K562 (cell line): ENCODE results near the gene OST4. TPM values are rescaled to one million over a fixed set of nuclear protein-coding genes. Genes with fewer than 3 reads are reported as not detected.

Experiments
- ATAC-seq: fragments of 200-7000 bp; cut with Tn5 transposase; 3 replicates; pipeline ENCODE4 v1.9.1; 2020; ENCODE audit warnings: moderate library complexity
- BruUV-seq: library from RNA; stranded (reverse); fragments of 400-500 nt; replicated peaks from 2 replicates; lab custom pipeline; 2021; lab: Mats Ljungman, UMichigan
- CTCF ChIA-PET: fragments of 300-600 bp; formaldehyde crosslinking; extraction: SDS; loops from one replicate; lab custom pipeline; 2021; ENCODE audit warnings: low intra/inter-chr PET ratio; lab: Yijun Ruan, JAX
- POLR2A ChIA-PET: fragments of 300-600, 350-650 bp; sonication (Branson Sonifier 250); formaldehyde crosslinking; extraction: SDS; loops from one replicate; lab custom pipeline; 2021; ENCODE audit warnings: antibody characterized with exemption, inconsistent platforms; lab: Yijun Ruan, JAX
- DNase-seq, 4 experiments: peaks; one replicate each; pipeline versions ENCODE4 v3.0.0 to v3.0.0-alpha.2; 2011 to 2018; ENCODE audit warnings: low spot score in 3 of 4, mixed read lengths in 3 of 4; ENCODE audit errors: extremely low read depth in 1 of 4
- FAIRE-seq: peaks from 2 replicates; lab custom pipeline; 2011; peaks lifted over from hg19 to GRCh38; lab: Jason Lieb, UNC
- H2AFZ ChIP-seq: 2 replicates; pipeline ENCODE4 v1.6.0; 2011; ENCODE audit warnings: low read depth, low read length, control low read depth, inconsistent platforms
- H3K27ac ChIP-seq: fragments of 200-600 bp; 3 replicates; pipeline ENCODE4 v1.8.0; 2011; ENCODE audit warnings: low read depth, mild to moderate bottlenecking, control low read depth, inconsistent platforms, low read length, moderate library complexity, mixed read lengths; ENCODE audit errors: extremely low read depth
- H3K27me3 ChIP-seq, 2 experiments: fragments of 300-600 bp in 1 of 2; 2 replicates in 1 of 2; 3 replicates in 1 of 2; pipeline versions ENCODE4 v1.6.0 to v1.8.0; 2011; ENCODE audit warnings: inconsistent platforms in 2 of 2, low read length in 2 of 2, mild to moderate bottlenecking in 1 of 2, mixed read lengths in 1 of 2, moderate library complexity in 1 of 2; ENCODE audit not compliant: control insufficient read depth in 2 of 2, insufficient read depth in 2 of 2
- H3K36me3 ChIP-seq: fragments of 300-600 bp; 3 replicates; pipeline ENCODE4 v1.8.0; 2011; ENCODE audit warnings: mild to moderate bottlenecking, low read length, inconsistent platforms; ENCODE audit not compliant: control insufficient read depth, insufficient read depth
- H3K4me1 ChIP-seq, 2 experiments: fragments of 200-600 bp in 1 of 2; replicated peaks in 1 of 2; 2 replicates in 1 of 2; 3 replicates in 1 of 2; pipeline versions ENCODE4 v1.5.1 to v1.8.0; 2011; ENCODE audit warnings: inconsistent platforms in 2 of 2, low read length in 2 of 2, mild to moderate bottlenecking in 1 of 2, mixed read lengths in 1 of 2, moderate library complexity in 1 of 2; ENCODE audit not compliant: control insufficient read depth in 2 of 2, insufficient read depth in 2 of 2
- H3K4me2 ChIP-seq: 2 replicates; pipeline ENCODE4 v1.6.1; 2011; ENCODE audit warnings: low read length, control low read depth, inconsistent platforms, mixed read lengths; ENCODE audit not compliant: insufficient read depth
- H3K4me3 ChIP-seq: fragments of 200-600 bp; sonication (generic), shearing (Covaris generic); 2 replicates; pipeline ENCODE4 v1.5.1; 2016; ENCODE audit warnings: control low read depth, inconsistent platforms
- H3K79me2 ChIP-seq: fragments of 200-600 bp; 3 replicates; pipeline ENCODE4 v1.8.0; 2011; ENCODE audit warnings: low read length, inconsistent platforms; ENCODE audit not compliant: control insufficient read depth, insufficient read depth
- H3K9ac ChIP-seq, 2 experiments: 2 replicates each; pipeline versions ENCODE4 v1.6.0 to v1.6.1; 2011; ENCODE audit warnings: low read depth in 2 of 2, low read length in 2 of 2, control low read depth in 1 of 2, inconsistent platforms in 1 of 2, mild to moderate bottlenecking in 1 of 2, mixed read lengths in 1 of 2; ENCODE audit not compliant: insufficient read depth in 1 of 2
- H3K9me1 ChIP-seq: one replicate; pipeline ENCODE4 v1.6.0; 2011; ENCODE audit warnings: inconsistent platforms, mild to moderate bottlenecking, low read length, moderate library complexity; ENCODE audit not compliant: control insufficient read depth, insufficient read depth
- H3K9me3 ChIP-seq: replicated peaks from 2 replicates; pipeline ENCODE4 v1.5.1; 2011; ENCODE audit warnings: low read depth, low read length, inconsistent platforms; ENCODE audit not compliant: control insufficient read depth, insufficient read depth
- H4K20me1 ChIP-seq: replicated peaks from 2 replicates; pipeline ENCODE4 v1.6.1; 2011; ENCODE audit warnings: low read length, inconsistent platforms, mixed read lengths; ENCODE audit not compliant: control insufficient read depth, insufficient read depth
- ARID1B ChIP-seq: fragments of 450-650 bp; IDR thresholded peaks from 2 replicates; pipeline ENCODE4 v1.6.1; 2016; ENCODE audit warnings: antibody characterized with exemption, mild to moderate bottlenecking, inconsistent platforms
- CBFA2T3 ChIP-seq: fragments of 450-650 bp; IDR thresholded peaks from 2 replicates; pipeline ENCODE4 v1.6.1; 2017
- CBX3 ChIP-seq, 2 experiments: IDR thresholded peaks; 1 replicate in 1 of 2; 2 replicates in 1 of 2; pipeline ENCODE4 v1.6.1; 2012; ENCODE audit warnings: inconsistent platforms in 2 of 2, low read length in 2 of 2, borderline replicate concordance in 1 of 2, control low read depth in 1 of 2
- CSDE1 ChIP-seq, 2 experiments: fragments of 450-650 bp; IDR thresholded peaks; 2 replicates each; pipeline ENCODE4 v1.6.1; 2016; ENCODE audit warnings: mild to moderate bottlenecking in 1 of 2
- MAZ ChIP-seq, 2 experiments: fragments of 450-650 bp in 1 of 2; sonication (generic) in 1 of 2; formaldehyde crosslinking; IDR thresholded peaks in 1 of 2; conservative IDR thresholded peaks in 1 of 2; 2 replicates each; pipeline versions ENCODE4 v1.4.0 to v1.5.0; 2020; ENCODE audit warnings: mild to moderate bottlenecking in 1 of 2, missing genetic modification reagents in 1 of 2
- PBX2 ChIP-seq, 2 experiments: IDR thresholded peaks in 1 of 2; conservative IDR thresholded peaks in 1 of 2; 2 replicates each; pipeline ENCODE4 v1.6.1; 2016; ENCODE audit warnings: low read depth in 2 of 2, mild to moderate bottlenecking in 1 of 2, missing compliant biosample characterization in 1 of 2, missing genetic modification characterization in 1 of 2, moderate library complexity in 1 of 2
- PHB2 ChIP-seq: fragments of 450-650 bp; IDR thresholded peaks from 2 replicates; pipeline ENCODE4 v1.6.1; 2017; ENCODE audit warnings: low read depth
- RBFOX2 ChIP-seq: fragments of 200-400 bp; formaldehyde crosslinking; IDR thresholded peaks from 2 replicates; pipeline ENCODE4 v1.6.1; 2017; ENCODE audit warnings: low read depth, mild to moderate bottlenecking, low read length, moderate library complexity
- RBM25 ChIP-seq: fragments of 200-400 bp; formaldehyde crosslinking; IDR thresholded peaks from 2 replicates; pipeline ENCODE4 v1.6.1; 2018; ENCODE audit warnings: low read length, low read depth, moderate library complexity; ENCODE audit not compliant: severe bottlenecking
- TAF1 ChIP-seq: IDR thresholded peaks from 2 replicates; pipeline ENCODE4 v1.6.1; 2011; ENCODE audit warnings: mild to moderate bottlenecking, low read length, moderate library complexity; ENCODE audit not compliant: insufficient read depth, control insufficient read depth, severe bottlenecking; ENCODE audit errors: extremely low read depth
- THAP7 ChIP-seq: fragments of 250-450 bp; sonication (Bioruptor Pico); IDR thresholded peaks from 2 replicates; pipeline ENCODE4 v1.5.0; 2021
- ZKSCAN1 ChIP-seq: fragments of 150-350 bp; IDR thresholded peaks from 2 replicates; pipeline ENCODE4 v1.6.1; 2016; ENCODE audit warnings: low read depth, low read length
- ZNF121 ChIP-seq: sonication (generic); formaldehyde crosslinking; conservative IDR thresholded peaks from 2 replicates; pipeline ENCODE4 v1.8.0; 2022; ENCODE audit warnings: missing genetic modification reagents
- ZNF133 ChIP-seq: fragments of 250-450 bp; sonication (Bioruptor Pico); IDR thresholded peaks from 2 replicates; pipeline ENCODE4 v1.4.0; 2020; ENCODE audit warnings: mild to moderate bottlenecking
- ZNF23 ChIP-seq: fragments of 250-450 bp; sonication (Bioruptor Pico); IDR thresholded peaks from 2 replicates; pipeline ENCODE4 v1.4.0; 2020; ENCODE audit warnings: mild to moderate bottlenecking
- WGBS: fragments of 100-300 bp; shearing (Covaris generic); methylation state at CpG from one replicate; pipeline ENCODE4 v1.1.6; 2016; ENCODE audit warnings: low coverage, mixed read lengths; ENCODE audit not compliant: insufficient coverage; ENCODE audit errors: missing lambda C conversion rate; 5-methylcytosine and 5-hydroxymethylcytosine counted together
- in situ Hi-C: fragments of 300-500 bp; cut with MboI; formaldehyde crosslinking; loops from 4 replicates; pipeline ENCODE4 v1.15.0; 2018; ENCODE audit warnings: inconsistent platforms, mixed read lengths
- intact Hi-C: fragments of 100-400 bp; cut with micrococcal nuclease; formaldehyde crosslinking; loops from 2 replicates; pipeline ENCODE4 v1.14.2; 2022
- polyA plus RNA-seq, 8 experiments: library from polyadenylated mRNA; depleted of rRNA in 4 of 8; stranded (reverse) in 5 of 8; unstranded in 3 of 8; fragments of >200 nt; fragmentation: Nextera tagmentation in 2 of 8; fragmentation: Illumina TruSeq in 1 of 8; extraction: Ambion mirVana in 2 of 8; extraction: Trizol in 1 of 8; gene quantifications; 2 replicates each; pipeline versions ENCODE4 v1.2.1 to v1.2.3, GENCODE V29; 2011 to 2014; ENCODE audit warnings: inconsistent platforms in 1 of 8, missing spikeins in 1 of 8
- total RNA-seq, 7 experiments: library from RNA; depleted of rRNA in 6 of 7; stranded (reverse); fragments of >200 nt in 6 of 7; fragmentation: Illumina TruSeq in 2 of 7; extraction: Trizol in 2 of 7; gene quantifications; 2 replicates each; pipeline versions ENCODE4 v1.2.1 to v1.2.3, GENCODE V29; 2011 to 2021; ENCODE audit warnings: low replicate concordance in 1 of 7

Gene OST4
- total and polyA plus RNA-seq, 9 of the 15 experiments (the other 6 are each of a cell fraction or from before 2014, with no cell fraction given), result 186 to 1,155 (median 355) TPM

- Histone ChIP-seq H3K4me2 (no peak overlapping the region), H3K27me3 (no peaks in the 10 kb centered on the region), H3K4me1 (no peaks in the 10 kb centered on the region; a peak in 1 of 5 replicates), H3K9ac (no peak overlapping the region), H3K27ac (no peak overlapping the region), H3K36me3 (no peaks in the 10 kb centered on the region), H2AFZ (no peak overlapping the region), H3K9me3 (no peaks in the 10 kb centered on the region), H3K9me1 (no peaks in the 10 kb centered on the region), H3K4me3 (no peak overlapping the region), H4K20me1 (no peaks in the 10 kb centered on the region), H3K79me2 (no peaks in the 10 kb centered on the region)
- ChIA-PET POLR2A (no interaction called here), CTCF (no interaction called here)
- 16% methylated on average over 3 of the region's 3 CpGs for WGBS
- ATAC-seq (no peak), DNase-seq (no peak), FAIRE-seq (no peak)
- no peak for TF ChIP-seq PHB2
- TF ChIP-seq TAF1, result no peak
- peak; percentile 81 for TF ChIP-seq ZNF121 (CRISPR knock-in tag)
- TF ChIP-seq THAP7 (CRISPR knock-in tag), result no peak
- BruUV-seq, result no TSS peak
- in situ Hi-C loops (no loop called here), intact Hi-C loops (no loop called here)
Observed at GRCh38 chr2:27109083-27109482, 37.6 kb upstream of the OST4 start.

DNA sequence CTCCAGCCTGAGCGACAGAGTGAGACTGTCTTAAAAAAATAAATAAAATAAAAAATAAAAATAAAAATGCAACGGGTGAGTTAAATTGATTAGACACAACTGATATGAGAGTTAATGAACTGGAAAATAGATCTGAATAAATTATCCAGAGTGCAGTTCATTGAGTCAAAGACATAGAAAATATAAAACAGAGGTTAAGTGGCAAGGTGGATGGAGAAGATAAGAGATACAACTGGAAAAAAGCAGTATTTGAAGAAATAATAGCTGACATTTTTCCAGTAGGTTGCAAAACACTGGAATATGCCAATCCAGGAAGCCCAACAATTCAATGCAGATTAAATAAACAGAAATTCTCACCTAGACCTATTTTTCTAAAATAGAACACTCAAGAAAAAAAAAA is 36.8 kb upstream of the OST4 start:
- H4K20me1 ChIP-seq, result no peaks in the 10 kb centered on the region
- BruUV-seq, result no TSS peak
- H3K36me3 ChIP-seq, result no peaks in the 10 kb centered on the region
- H3K79me2 ChIP-seq, result no peaks in the 10 kb centered on the region
- intact Hi-C loops (no loop called here), in situ Hi-C loops (no loop called here)
- WGBS, result 33% methylated on average over 2 of the region's 2 CpGs
- H3K9me3 ChIP-seq, result no peaks in the 10 kb centered on the region
- H2AFZ ChIP-seq, result no peak overlapping the region
- ChIA-PET CTCF (no interaction called here), POLR2A (no interaction called here)
- H3K4me2 ChIP-seq, result no peak overlapping the region
- H3K9me1 ChIP-seq, result no peaks in the 10 kb centered on the region
- H3K27me3 ChIP-seq, result no peaks in the 10 kb centered on the region
- ATAC-seq (no peak), DNase-seq (no peak), FAIRE-seq (no peak)
- no peak overlapping the region for H3K27ac ChIP-seq
- no peak overlapping the region for H3K4me3 ChIP-seq
- no peak overlapping the region for H3K9ac ChIP-seq
- H3K4me1 ChIP-seq, result no peaks in the 10 kb centered on the region; a peak in 1 of 5 replicates
- no peak for TF ChIP-seq CBX3 (IDR thresholded peaks at IDR 0.05; ENCODE audit: borderline replicate concordance in 1 of 2, low read length in 2 of 2)
- peak; percentile 19; the same call in 1 of the 2 replicates for TF ChIP-seq CBFA2T3
- no peak for TF ChIP-seq RBM25
- TF ChIP-seq ZKSCAN1, result no peak
- TF ChIP-seq PBX2 (CRISPR knock-in tag; IDR thresholded peaks at IDR 0.05; ENCODE audit: low read depth), result no peak
- TF ChIP-seq PBX2 (tag; conservative IDR thresholded peaks at IDR 0.05; ENCODE audit: low read depth), result no peak
- TF ChIP-seq MAZ (CRISPR knock-in tag; conservative IDR thresholded peaks at IDR 0.05 in 1 of 2, IDR thresholded peaks at IDR 0.05 in 1 of 2), result no peak
- no peak for TF ChIP-seq ZNF23 (CRISPR knock-in tag)
- no peak for TF ChIP-seq RBFOX2
- TF ChIP-seq CSDE1 (IDR thresholded peaks at IDR 0.05), result no peak
- TF ChIP-seq ARID1B, result peak; percentile 68
- TF ChIP-seq ZNF133 (CRISPR knock-in tag), result no peak
